ENCODE data around the gene CPOX.

The CPOX gene

GRCh38 chr3:98531622-98532274, 61.7 kb downstream of the CPOX start, which contains the start of gene GPR15:
TSS of gene GPR15 (plus strand) at chr3:98531978. CDS start at chr3:98532034, 56 bp downstream.
- TF ChIP-seq EP300 (IDR thresholded peaks at IDR 0.05; ENCODE audit: borderline replicate concordance) = no peak
- TF ChIP-seq CEBPB (IDR thresholded peaks at IDR 0.05) = no peak
- TF ChIP-seq FOXM1 (IDR thresholded peaks at IDR 0.05; ENCODE audit: borderline replicate concordance, low read depth) = no peak
- TF ChIP-seq, protein P1, sequence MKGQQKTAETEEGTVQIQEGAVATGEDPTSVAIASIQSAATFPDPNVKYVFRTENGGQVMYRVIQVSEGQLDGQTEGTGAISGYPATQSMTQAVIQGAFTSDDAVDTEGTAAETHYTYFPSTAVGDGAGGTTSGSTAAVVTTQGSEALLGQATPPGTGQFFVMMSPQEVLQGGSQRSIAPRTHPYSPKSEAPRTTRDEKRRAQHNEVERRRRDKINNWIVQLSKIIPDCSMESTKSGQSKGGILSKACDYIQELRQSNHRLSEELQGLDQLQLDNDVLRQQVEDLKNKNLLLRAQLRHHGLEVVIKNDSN (IDR thresholded peaks at IDR 0.05) = no peak
- no peak for TF ChIP-seq REST (IDR thresholded peaks at IDR 0.05; ENCODE audit: low read depth)
- no peak for TF ChIP-seq NFIC (IDR thresholded peaks at IDR 0.05)
- no peak for TF ChIP-seq EGR1 (IDR thresholded peaks at IDR 0.05)
- no peak for TF ChIP-seq TAF1 (IDR thresholded peaks at IDR 0.05; ENCODE audit: low read depth)
- TF ChIP-seq ZBTB7A (IDR thresholded peaks at IDR 0.05; ENCODE audit: low read depth) = no peak
- no peak for TF ChIP-seq CREB1 (IDR thresholded peaks at IDR 0.05; ENCODE audit: low read depth)
- no peak for TF ChIP-seq RAD21 (IDR thresholded peaks at IDR 0.05; ENCODE audit: low read depth)
- no peak for TF ChIP-seq TCF12 (IDR thresholded peaks at IDR 0.05; ENCODE audit: low read depth)
- no peak for TF ChIP-seq MAX (IDR thresholded peaks at IDR 0.05)
- TF ChIP-seq YY1 (IDR thresholded peaks at IDR 0.05; ENCODE audit: low read depth) = no peak
- TF ChIP-seq TEAD4 (IDR thresholded peaks at IDR 0.05) = no peak

GRCh38 chr3:98530676-98531075, 62.7 kb downstream of the CPOX start:
- TF ChIP-seq RAD21 (IDR thresholded peaks at IDR 0.05; ENCODE audit: low read depth) (no peak), TCF12 (IDR thresholded peaks at IDR 0.05; ENCODE audit: low read depth) (no peak), EP300 (IDR thresholded peaks at IDR 0.05; ENCODE audit: borderline replicate concordance) (no peak)

DNA sequence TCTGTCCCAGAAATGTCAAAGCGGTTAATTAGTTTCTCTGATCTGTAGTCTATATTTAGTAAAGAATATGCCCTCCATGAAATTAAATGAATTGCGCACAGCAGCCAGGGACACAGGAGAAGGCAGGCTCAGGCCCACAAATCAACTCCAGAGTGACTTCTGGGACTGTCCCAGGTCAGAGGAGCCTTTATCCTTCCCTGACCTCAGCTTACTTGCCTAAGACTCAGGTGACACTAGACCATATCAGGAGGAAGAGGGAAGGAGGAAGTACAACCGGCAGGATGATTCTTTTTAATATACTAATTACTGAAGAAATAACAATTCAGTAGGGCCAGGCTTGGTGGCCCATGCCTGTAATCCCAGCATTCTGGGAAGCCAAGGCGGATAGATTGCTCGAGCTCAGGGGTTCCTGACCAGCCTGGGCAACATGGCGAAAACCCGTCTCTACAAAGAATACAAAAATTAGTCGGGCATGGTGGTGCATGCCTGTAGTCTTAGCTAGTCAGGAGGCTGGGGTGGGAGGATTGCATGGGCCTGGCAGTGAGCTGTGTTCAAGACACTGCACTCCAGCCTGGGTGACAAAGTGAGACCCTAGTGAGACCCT, 63.5 kb downstream of the CPOX start:
- TF ChIP-seq NFIC (IDR thresholded peaks at IDR 0.05) (no peak), EGR1 (IDR thresholded peaks at IDR 0.05) (no peak), EP300 (IDR thresholded peaks at IDR 0.05; ENCODE audit: borderline replicate concordance) (no peak), TEAD4 (IDR thresholded peaks at IDR 0.05) (no peak), CEBPB (IDR thresholded peaks at IDR 0.05) (no peak), RAD21 (IDR thresholded peaks at IDR 0.05; ENCODE audit: low read depth) (no peak), CREB1 (IDR thresholded peaks at IDR 0.05; ENCODE audit: low read depth) (no peak), TAF1 (IDR thresholded peaks at IDR 0.05; ENCODE audit: low read depth) (no peak), TCF12 (IDR thresholded peaks at IDR 0.05; ENCODE audit: low read depth) (no peak), YY1 (IDR thresholded peaks at IDR 0.05; ENCODE audit: low read depth) (no peak), ZBTB7A (IDR thresholded peaks at IDR 0.05; ENCODE audit: low read depth) (no peak), FOXM1 (IDR thresholded peaks at IDR 0.05; ENCODE audit: borderline replicate concordance, low read depth) (no peak), REST (IDR thresholded peaks at IDR 0.05; ENCODE audit: low read depth) (no peak), MAX (IDR thresholded peaks at IDR 0.05) (no peak)
- TF ChIP-seq, protein P1 (IDR thresholded peaks at IDR 0.05) = no peak
